Activated T-cell treated with anti-CD3 and anti-CD28 coated beads for 24 hours (primary cell): Measurements from ENCODE around the gene KYAT1.

Experiments used
- DNase-seq: peaks from one replicate; pipeline ENCODE4 v3.0.0-alpha.2; 2020; ENCODE audit warnings: low read depth

Gene KYAT1

GRCh38 chr9:128908372-128908771 lies 26.6 kb upstream of the KYAT1 start:
- DNase-seq = no peak

GRCh38 chr9:128906741-128907140 lies 25.0 kb upstream of the KYAT1 start:
- DNase-seq = no peak

- DNase-seq = no peak
These were observed 24.2 kb upstream of the KYAT1 start for GRCh38 chr9:128905964-128906363.

GRCh38 chr9:128903871-128904620 lies 22.3 kb upstream of the KYAT1 start:
- no peak for DNase-seq

GRCh38 chr9:128903079-128903461 lies 21.3 kb upstream of the KYAT1 start:
- no peak for DNase-seq

GRCh38 chr9:128902351-128903078 lies 20.8 kb upstream of the KYAT1 start:
- DNase-seq = peak; percentile 72

GRCh38 chr9:128901822-128902221 lies 20.1 kb upstream of the KYAT1 start:
- no peak for DNase-seq

GRCh38 chr9:128901379-128901778 lies 19.6 kb upstream of the KYAT1 start:
- DNase-seq = no peak

- no peak for DNase-seq
These were observed 18.0 kb upstream of the KYAT1 start for GRCh38 chr9:128899566-128900322.

- no peak for DNase-seq
These were observed 17.3 kb upstream of the KYAT1 start for GRCh38 chr9:128898845-128899565.

- DNase-seq = no peak
These were observed 16.6 kb upstream of the KYAT1 start for GRCh38 chr9:128898382-128898781.

GRCh38 chr9:128895556-128895955 lies 13.8 kb upstream of the KYAT1 start:
- no peak for DNase-seq

GRCh38 chr9:128894764-128895163 lies 13.0 kb upstream of the KYAT1 start:
- DNase-seq = no peak

GRCh38 chr9:128893354-128893753 lies 11.6 kb upstream of the KYAT1 start:
- DNase-seq = no peak

- DNase-seq = no peak
These were observed 10.6 kb upstream of the KYAT1 start for GRCh38 chr9:128892221-128892921.

GRCh38 chr9:128891321-128892220 lies 9.8 kb upstream of the KYAT1 start:
- DNase-seq = no peak

GRCh38 chr9:128887914-128888350 lies 6.2 kb upstream of the KYAT1 start:
- DNase-seq = no peak

- DNase-seq = no peak
These were observed 5.3 kb upstream of the KYAT1 start for GRCh38 chr9:128887049-128887448.

GRCh38 chr9:128886211-128886891 lies 4.6 kb upstream of the KYAT1 start:
- no peak for DNase-seq

- no peak for DNase-seq
These were observed 4.0 kb upstream of the KYAT1 start for GRCh38 chr9:128885798-128886197.
